ENCODE measurements around the gene ZNF710.
A peak's percentile ranks its signal among the peaks of the same experiment; 100 is the strongest.

The ZNF710 gene

DNA sequence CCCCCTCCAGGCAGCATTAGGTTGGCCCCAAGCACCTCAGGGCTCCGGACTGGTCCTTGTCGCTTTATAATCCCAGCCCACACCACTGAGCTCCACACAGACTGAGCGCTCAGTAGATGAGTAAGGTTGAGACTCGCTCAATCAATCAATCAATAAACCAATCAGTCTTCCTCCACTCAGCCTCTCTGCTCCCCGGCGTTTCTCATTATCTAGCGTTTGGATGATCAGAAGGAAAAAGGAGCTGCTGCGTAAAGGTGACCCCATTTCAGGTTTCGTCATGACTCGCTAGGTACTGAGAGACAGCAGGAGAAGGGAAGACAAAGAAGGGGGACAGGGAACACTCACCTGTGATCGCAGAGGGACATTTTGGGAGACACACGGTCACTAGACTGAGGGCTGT, 41.2 kb downstream of the ZNF710 start:
- DNase-seq, result no peak

DNA sequence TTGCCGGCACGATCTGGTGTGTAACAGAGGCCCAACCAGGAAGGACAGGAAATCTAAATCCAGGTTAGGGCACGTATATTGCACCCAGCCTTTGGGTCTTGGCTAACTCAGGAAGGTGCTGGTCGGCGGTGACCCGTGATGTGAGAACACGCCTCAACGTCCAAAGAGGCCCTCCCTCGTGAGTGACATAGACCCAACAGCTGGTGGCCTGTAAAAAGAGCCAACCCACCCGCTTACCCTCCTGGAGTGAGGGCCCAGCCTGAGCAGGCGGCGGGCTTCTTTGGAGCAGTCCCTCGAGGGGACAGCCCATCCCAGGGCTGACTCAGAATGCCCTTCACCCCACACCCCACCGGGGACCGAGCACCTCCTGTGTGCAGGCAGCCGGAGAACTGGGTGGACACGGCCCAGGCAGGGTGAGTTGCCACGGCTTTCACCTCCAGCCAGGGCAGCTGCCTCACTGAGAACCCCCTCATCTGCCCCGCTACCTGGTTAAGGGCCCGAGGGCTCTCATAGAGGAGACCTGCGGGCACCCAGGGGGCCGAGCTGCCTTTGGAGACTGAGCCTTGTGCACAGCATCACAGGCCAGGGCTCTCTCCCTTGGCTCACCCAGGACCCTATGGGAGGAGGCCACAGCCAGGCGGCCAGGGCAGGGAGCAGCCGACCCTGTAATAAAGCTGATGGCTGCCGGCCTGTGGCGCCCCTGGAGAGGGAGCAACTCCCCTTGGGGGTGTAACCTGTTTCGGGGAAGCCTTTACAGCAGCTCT, 41.8 kb downstream of the ZNF710 start:
- no peak for DNase-seq

DNA sequence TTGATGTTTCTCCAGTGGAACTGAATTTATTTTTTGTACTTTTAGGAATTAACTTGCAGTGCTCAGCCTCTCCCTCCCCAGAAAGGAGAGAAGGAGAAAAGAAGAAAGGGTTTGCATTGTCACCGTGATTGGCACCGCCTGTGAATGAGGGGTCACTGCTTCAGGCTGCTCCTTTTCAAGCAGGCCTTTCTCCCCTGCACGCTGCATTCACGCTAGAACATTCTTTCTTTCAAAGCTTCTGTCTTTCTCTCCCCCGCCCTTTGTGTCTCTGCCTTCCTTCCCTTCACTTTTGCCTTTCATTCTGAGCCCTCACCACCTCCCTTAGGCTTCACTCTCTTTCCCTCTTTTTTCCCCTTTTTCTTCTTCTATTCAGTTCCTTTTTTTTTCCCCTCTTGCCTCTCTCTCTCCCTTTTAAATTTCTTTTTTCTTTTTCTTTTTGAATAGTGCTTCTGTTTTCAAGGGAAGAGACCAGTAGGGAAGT, 42.4 kb downstream of the ZNF710 start:
- DNase-seq, result no peak

DNA sequence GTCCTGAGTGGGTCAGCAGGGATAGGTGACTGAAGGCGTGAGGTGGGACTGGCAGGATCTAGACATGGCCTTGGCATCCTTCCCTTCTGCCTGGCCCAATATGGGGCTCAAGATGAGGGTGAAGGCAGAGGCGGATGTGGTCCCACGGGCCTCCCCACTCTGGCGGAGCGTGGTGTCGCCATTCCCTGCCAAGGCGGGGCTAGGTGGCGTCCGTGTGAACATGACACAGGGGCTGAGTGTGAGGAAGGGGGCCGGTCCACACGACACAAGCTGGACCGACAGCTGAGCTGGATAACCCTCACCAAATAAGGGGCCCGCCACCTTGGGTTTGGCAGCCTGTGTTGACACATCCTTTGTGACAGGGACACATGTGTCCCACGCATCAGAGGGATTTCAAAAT, 43.1 kb downstream of the ZNF710 start:
- DNase-seq, result no peak

DNA sequence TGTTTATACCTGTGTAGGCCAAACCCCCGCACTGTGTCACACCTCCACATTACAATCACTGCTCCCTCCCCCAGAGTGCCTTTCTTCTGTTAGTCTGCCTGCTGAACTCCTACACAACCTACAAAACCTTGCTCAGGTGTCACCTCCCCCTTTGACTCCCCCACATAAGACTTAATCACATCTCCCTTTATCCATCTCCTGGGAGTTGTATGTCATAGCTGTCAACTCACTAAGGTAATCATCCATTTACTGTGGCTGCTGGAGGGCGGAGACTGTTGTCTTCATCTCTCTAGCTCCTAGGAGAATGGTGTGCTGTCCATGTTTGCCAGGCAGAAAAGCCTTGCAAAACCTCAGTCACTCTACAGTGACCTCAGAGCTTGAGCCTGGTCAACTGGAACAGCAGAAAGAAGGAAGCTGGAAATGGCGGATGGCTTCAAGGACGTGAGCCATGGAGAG, 43.8 kb downstream of the ZNF710 start:
- no peak for DNase-seq

DNA sequence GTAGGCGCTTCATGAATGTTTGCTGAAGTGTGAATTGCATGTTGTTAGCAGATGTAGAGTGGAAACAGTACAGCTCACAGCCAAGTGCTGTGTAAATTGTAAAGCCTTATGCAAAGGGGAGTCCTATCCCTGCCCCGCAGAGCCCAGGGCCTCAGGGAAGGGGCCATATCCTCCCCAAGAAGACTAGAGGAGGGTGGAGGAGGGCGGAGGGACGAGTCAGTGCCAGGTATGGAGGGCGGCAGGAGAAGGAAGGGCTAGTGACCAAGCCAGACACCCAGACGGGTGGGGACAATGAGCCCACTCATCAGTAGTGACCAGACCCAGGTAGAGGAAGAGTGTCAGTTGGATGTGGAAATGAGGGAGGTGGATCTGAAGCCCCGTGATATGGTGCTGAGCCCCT, 45.2 kb downstream of the ZNF710 start:
- no peak for DNase-seq

DNA sequence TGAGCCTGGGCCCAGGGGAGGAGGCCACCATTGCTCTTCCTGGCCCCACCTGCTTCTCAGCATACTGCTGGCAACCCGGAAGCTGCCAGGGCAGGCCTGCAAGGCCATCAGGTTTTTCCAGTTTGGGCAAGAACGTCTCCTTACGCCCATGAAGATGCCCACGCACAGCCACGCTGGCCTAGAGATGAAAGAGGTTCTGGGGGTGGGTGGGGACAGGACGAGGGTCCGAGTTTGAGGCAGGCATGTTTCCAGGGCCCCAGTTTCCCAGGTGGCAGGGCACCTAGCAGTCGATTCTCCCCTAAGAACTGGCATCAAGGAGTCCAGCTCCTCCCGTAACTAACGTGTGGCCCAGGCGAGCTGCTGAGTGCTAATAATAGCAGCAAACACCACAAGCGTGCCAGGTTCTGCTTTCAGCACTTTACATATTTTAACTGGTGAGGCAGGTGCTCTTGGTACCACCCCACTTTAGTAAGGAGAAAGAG, 45.8 kb downstream of the ZNF710 start:
- DNase-seq, result no peak

DNA sequence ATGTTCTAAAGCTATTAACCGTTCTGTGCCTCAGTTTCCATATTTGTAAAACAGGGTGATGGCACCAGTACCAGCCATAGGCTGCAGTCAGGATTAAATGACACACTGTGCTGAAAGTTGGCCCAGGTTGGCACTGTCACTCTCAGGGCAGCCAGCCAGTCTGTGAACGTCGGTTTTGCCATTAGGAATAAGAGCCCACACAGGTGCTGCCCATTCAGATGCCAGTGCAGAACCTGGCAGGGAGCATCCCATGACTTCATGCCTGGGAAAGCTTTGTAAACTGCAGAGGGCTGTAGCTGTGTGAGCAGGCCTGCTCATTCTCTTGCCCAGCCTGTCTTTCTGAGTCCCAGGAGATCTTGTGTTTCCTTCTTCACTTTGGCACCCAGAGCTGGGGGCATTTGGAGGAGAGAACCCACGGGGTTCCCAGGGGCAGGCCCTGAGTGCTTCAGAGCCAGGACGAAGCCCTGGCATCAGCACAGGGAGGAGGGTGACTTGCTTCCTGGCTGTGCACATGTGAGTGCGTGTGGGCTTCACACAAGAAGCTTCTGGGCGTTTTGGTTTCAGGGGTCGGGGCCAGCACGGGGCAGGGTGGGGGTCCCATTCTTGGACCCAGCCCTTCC, 46.9 kb downstream of the ZNF710 start:
- no peak for DNase-seq

DNA sequence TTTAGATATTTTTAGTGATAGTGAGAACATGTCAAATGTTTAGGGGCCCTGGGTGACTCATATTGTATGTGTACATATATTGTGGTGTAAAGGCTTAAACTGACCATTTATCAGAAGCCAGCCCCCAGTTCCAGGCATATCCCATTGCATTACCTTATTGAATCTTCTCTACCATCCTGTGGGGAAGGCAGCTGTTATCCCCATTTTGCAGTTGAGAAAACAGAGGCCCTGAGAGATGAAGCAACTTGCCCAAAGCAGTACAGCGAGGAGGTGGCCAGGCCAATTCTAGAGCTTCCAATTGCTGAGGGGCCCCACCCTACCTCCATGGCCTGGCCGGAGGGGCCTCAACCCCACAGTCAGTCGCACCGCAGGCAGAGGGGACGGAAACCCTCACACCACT, 47.9 kb downstream of the ZNF710 start:
- no peak for DNase-seq

DNA sequence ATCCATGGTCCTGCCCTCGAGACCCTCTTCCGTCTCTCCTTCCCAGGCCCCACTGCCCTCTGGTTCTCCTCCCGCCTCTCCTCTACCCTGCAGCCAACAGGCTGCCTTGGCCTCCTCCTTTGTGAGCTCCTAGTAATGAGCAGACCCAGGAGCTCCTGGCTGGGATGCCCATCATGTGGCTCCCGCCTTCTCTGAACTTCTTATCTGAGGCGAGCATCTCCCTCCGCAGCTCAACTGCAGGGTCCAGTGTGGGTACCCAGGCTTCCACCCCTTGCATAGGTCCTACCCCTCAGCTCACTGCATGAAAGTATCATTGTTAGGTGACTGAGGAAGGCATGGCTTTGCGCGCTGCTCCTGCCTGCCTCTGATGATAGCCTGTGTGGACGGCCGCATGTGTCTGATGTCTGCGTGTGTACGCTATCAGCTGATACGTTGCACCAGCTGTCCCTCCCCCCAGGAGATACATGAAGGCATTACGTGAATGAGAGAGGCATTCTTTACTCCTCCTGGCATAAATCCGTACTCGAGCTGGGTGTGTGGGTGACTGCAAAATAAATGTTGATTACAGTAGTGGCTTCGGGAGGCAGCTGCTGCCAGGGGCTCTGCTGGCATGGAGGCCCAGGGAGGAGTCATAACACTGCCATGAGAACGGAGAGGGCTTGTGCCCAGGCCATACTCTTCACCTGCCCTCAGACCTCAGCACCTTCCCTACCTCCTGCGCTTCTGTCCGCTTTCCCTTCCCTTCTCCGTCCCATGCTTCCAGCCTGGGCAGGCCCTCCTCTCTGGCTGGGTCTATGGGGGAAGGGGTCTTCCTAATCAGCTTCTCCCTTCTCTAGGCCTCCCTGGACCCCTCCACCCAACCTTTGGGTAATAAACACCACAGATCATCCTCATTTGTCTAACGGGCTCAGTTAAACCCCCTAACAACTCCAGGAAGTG, 48.8 kb downstream of the ZNF710 start:
- DNase-seq, result no peak

DNA sequence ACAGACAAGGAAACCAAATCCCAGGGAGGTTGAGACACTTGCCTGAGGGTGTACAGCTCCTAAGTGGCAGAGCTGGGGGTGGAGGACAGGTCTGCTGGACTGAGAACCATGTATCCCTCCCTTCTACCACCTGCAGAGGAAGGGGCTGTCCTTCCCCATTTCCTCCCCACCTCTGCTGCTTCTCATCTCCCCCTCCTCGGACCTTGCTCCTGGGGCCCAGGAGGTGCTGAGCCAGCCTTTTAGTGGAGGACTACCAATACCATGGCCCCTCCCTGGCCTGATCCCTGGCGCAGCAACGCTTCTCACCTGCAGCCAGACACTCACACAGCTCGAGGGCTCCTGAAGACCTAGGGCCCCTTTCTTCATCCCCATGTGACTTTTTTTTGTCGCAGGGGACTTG, 50.8 kb downstream of the ZNF710 start:
- DNase-seq, result no peak

DNA sequence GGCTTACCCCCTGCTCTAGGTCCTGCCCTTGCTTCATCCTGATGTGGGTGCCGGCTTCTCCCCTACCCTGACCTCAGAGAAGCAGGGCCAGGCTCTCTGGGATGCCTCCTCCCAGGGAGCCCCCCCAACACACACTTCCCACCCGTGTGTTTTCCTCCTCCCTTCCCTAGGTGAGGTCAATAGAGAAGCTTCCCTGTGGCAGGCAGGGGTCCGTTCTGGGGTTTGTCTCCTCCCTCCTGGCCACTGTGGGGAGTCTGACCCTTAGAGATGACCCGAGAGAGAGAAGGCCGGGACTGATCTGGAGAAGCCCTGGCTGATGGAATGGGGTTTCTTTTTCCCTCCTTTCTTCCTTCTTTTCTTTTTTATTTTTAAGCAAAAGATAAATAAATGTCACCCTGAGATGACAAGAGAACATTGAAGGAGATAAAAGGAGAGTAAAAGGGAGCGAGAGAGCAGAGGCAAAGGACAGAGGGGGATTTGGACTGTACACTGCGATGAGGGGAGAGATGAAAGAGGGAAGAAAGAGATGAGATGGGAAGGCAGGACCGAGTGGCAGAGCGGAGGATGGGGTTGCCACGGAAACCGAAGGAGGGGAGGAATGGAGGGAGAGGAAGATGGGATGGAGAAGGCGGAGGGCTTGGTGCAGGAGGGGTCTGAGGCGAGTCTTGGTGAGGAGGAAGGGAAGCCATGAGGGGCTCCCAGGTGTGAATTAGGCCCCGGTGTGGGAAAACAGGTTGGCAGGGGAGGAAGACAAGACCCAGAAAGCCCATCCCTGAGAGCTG, 52.8 kb downstream of the ZNF710 start:
- no peak for DNase-seq

DNA sequence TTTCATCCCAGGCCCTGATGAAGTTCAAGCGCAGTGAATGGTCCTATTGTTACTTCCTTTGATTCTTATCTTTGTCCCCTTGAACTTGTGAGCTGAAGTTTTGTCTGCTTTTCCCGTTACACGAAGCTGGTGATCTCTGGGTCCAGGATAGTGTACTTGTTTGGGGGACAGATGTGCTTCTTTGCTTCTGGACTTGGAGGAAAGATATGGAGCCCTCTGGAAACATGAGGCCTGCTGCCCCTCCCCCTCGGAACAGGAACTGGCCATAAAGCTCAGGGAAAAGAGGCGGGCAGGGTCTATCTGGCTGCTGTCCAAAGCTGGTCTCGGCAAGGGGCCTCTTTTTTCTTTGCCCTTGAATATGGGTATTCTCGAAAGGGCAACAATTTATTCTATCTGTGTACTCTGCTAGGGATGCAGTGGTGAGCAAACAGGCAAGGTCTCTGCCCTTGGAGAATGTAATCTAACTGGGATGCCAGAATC, 53.5 kb downstream of the ZNF710 start:
- DNase-seq, result no peak

DNA sequence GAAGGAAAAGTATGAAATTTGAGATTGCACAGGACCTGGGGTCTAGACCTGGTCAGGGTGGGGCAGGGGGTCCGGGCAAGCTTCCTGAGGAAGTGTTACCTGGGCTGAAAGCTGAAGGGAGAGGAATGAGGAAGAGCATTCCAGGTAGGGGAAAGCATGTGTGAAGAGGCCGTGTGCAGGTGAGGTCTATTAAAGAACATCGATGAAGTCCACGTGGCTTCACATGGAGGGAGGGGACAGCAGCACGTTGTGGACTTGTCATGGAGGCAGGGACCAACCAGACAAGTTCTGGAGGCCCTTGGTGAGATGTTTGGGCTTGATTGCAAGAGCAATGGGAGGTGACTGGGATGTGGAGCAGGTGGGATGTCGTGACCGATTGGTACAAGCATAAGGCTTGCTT, 54.1 kb downstream of the ZNF710 start:
- no peak for DNase-seq

DNA sequence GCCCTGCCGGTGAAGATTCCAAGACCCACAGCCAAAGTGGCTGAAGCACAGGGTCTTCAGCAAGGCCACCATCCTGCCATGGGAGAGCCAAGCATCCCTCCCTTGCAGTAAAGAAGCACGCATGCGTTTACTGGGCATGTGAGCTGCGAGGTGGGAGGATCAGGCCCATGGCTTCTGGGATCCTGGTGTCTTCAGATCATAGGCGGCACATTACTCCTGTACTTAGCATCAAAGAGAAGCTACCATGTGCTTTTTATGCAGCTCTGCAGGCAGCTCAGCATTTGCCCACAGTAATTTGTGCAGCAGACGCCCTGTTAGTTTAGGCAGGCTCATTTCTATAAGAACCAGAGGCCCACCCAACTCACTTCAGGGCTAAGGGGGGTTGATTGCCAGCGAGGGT, 55.4 kb downstream of the ZNF710 start:
- no peak for DNase-seq

DNA sequence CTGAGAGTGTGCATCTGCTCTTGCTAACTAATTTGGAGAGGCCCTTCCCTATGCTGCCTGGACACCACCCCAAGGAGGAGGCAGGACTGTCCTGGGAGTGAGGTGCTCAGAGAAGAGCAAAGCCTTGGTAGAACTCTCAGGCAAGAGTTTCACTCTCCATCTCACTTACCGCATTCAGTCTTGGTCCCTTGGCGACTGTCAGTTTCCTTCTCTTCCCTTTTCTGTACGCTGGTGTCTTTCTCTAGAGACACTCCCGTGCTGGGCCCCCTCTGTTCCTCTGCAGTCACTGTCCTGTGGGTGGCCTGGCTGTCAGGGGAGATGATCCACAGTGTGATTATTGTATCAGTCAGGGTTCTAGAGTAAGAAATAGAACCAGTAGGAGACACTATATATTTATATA, 57.2 kb downstream of the ZNF710 start:
- no peak for DNase-seq

DNA sequence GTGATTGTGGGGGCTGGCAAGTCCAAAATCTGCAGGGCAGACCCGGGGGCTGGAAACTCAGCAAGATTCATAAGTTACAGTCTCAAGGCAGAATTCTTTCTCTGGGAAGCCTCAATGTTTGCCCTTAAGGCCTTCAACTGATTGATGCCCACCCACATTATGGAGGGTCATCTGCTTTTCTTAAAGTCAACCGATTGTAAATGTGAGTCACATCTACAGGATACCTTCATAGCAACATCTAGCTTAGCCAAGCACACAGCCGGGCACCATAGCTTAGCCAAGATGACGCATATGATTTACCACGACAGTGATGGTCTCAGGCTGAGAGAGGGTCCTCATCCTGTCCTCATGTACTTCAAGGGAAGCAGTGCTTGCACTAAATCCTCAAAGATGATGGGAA, 57.7 kb downstream of the ZNF710 start:
- DNase-seq, result no peak

DNA sequence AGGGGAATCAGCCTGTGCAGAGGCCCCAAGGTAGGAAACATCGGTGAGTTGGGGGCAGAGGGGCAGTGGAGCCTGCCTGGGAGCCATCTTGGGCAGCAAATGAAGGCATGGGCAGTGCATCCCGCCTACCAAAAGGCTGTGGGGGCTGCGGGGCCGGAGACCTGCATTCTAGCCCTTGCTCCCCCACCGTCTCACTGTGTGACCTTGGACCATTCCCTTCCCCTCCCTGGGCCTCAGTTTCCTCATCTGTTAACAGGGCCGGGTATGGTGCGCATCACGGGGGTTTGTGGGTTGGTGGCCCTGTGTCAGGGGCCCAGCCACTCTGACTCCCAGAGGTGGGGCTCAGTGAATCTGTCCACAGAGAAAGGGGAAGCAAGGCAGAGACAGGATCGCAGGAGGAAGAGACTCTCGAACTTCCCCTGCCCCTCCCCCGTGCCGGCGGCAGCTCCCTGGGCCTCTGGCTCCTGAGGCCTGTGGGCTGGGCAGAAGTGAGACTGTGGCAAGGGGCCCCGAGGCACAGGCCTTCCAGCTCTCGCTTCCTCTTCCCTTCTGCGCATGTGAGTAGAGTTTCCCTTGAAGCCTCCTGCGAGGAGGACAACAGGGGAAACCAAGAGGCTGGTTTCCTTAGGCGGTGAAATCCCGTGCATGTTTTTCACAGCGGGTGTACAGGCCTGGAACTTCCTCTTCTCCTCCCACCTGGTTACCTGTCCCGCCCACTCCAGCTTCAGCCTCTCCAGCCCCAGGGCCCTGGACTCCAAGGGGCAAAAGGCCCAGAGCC, 58.3 kb downstream of the ZNF710 start:
- peak; percentile 29 for DNase-seq

DNA sequence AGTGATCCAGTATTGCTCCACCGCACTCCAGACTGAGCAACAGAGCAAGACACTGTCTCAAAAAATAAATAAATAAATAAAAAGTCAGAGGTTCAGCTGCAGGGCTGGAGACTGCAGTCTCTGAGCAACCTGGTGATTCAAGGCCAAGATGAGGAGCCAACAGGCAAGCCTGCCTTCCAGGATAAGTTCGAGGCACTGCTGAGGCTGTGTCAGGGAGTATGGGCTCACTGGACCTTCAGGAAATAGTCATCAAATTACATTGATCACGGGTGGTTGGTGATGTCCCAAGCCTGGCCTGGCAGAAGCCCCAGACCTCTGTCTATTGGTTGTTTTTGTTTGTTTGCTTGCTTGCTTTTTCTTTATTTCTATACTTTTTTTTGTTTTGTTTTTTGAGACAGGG, 59.7 kb downstream of the ZNF710 start:
- no peak for DNase-seq

DNA sequence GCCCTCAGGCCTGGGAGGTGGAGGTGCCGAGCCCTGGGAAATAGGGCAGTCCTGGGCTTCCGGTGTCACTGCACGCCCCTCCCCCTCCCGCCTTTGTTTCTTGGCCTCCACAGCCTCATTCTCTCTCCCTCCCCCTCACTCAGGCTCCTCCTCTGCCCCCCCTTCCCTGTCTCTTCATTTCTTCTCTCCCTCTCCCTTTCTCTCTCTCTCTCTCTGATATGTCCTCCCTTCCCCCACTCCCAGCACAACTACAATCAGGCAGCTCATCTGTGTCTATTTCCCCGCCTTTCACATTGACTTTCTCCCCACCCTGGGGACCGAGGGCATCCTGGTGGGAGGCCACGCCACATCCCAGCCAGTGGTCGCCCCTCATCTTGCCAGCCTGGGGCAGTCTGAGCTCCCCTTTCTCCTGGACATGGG, 60.9 kb downstream of the ZNF710 start:
- peak; percentile 47 for DNase-seq

DNA sequence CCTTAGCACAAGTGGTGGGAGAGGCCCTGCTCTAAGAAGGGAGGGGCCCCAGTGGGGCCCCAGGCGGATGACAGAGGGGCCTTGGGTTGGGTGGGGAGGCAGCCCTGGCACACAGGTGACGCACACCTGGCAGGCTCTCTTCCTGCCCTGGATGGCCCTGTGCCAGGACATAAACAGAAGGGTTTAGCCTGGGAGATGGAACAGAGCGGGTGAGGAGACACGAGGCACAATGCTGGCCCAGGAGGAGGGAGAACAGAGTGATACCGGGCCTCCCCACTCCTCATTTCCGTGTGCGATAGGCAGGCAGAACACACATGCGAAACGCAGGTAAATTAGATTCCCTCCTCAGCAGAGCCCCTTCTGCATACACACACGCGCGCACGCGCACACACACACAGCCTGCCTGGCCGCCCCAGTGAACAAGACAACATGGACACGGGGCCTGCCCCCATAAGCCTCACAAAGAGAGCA, 61.4 kb downstream of the ZNF710 start:
- DNase-seq, result no peak

Measured in fibroblast of skin of right quadriceps (primary cell).